HCEC 1CT (cell line): ENCODE measurements around the gene PARD3B.

Experiments
- DNase-seq: peaks from one replicate; pipeline ENCODE4 v3.0.0-alpha.2; 2017

Gene PARD3B

GRCh38 chr2:204972606-204973336 lies 427.5 kb downstream of the PARD3B start:
- no peak for DNase-seq

- DNase-seq, result no peak
Measured at GRCh38 chr2:204973616-204974015, 428.3 kb downstream of the PARD3B start.

GRCh38 chr2:204974487-204974886 lies 429.2 kb downstream of the PARD3B start:
- no peak for DNase-seq

- no peak for DNase-seq
Measured at GRCh38 chr2:204977914-204978313, 432.6 kb downstream of the PARD3B start.

GRCh38 chr2:204982303-204982702 lies 437.0 kb downstream of the PARD3B start:
- DNase-seq, result peak; percentile 1

- peak; percentile 3 for DNase-seq
Measured at GRCh38 chr2:204984518-204984917, 439.2 kb downstream of the PARD3B start.

DNA sequence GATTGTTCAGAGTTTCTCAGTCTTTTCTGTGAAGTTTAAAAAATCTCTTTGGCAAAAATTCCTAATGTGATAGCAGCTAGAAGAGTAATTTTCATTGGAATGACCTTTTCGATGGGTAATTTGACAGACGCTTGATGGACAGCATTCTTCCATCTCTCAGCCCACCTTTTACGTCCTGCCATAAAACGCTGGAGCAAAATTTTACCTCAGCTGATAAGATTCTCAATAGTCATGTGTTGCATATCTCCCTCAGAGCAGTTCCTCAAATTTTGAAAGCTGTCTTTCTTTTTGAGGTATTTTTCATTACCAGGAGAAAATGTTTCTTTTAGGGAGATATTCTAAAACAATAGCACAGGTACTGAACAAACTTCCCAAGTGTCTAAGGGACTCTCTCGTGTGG lies 441.4 kb downstream of the PARD3B start:
- no peak for DNase-seq

GRCh38 chr2:204988836-204989235 lies 443.6 kb downstream of the PARD3B start:
- no peak for DNase-seq

DNA sequence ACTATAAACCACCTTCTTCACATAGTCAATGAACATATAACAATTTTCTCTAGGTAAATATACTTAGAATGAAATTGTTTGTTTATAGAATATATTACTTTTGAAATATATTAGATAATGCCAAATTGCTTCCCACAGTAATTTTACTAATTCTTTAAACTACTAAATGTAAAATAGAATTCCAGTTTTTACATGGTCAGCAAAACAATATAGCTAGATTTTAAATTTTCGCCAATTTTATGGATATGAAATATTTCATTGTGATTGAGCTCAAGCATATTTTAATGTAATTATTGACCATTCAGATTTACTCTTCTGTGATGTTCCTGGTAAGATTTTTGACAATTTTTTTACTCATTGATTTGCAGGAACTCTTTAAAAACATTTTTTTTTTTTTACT lies 444.6 kb downstream of the PARD3B start:
- no peak for DNase-seq

- no peak for DNase-seq
Measured at GRCh38 chr2:205001300-205001966, 456.2 kb downstream of the PARD3B start.

DNA sequence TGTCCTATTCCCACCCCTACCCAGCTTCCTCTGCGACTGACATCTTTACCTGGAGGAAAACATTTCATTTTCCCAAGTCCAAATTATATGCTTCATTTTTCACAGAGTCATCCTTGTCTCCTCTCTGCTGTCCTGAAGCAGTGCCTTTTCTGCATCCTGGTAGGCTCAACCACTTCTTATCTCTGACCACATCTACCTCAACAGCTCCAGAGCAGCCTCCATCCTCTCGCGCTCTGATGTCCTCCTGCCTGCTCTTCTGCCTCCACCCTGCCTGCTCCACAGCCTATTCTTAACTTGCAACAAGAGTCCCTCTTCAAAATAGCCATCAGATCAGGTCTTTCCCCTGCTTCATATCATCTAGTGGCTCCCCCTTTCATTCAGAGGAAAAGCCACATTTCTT lies 457.1 kb downstream of the PARD3B start:
- no peak for DNase-seq

GRCh38 chr2:205003288-205003687 lies 458.0 kb downstream of the PARD3B start:
- no peak for DNase-seq

- DNase-seq, result no peak
Measured at GRCh38 chr2:205010196-205010595, 464.9 kb downstream of the PARD3B start.

DNA sequence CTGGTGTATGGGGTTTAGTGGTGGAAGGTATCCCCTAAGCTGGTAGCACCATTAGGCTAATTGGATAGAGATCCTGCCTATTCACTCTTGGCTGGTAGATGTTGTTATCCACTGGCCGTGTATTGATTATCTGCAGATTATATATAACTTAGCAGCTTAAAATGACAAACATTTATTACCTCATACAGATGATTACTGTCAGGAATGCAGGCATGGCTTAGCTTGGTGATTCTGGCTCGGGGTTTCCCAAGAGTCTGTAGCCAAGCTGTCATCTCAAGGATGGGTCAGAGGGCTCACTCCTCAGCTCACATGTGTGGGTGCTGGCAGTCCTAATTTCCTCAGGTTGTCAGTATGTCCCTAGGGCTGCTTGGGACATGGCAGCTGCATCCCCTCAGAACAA lies 465.8 kb downstream of the PARD3B start:
- no peak for DNase-seq

- no peak for DNase-seq
Measured at GRCh38 chr2:205012961-205013360, 467.7 kb downstream of the PARD3B start.

DNA sequence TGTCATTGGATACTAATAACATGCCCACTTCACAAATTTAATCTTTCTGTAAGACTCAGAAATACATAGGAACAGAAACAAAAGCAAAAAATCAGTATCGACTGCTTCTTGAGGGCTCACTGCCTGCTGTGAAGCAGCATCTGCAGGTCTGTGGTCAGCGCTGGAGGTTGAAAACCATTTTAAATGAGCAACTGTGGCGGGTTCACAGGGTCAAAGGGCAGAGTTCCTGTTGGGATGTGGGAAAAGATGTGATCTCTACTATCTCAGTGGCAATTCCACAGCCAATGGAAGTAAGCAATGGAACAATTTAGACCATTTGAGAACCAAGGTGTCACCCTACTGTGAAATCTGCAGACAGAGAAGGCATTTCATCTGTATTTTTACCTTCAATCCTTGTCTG lies 468.3 kb downstream of the PARD3B start:
- DNase-seq, result no peak

GRCh38 chr2:205014201-205014600 lies 468.9 kb downstream of the PARD3B start:
- no peak for DNase-seq

DNA sequence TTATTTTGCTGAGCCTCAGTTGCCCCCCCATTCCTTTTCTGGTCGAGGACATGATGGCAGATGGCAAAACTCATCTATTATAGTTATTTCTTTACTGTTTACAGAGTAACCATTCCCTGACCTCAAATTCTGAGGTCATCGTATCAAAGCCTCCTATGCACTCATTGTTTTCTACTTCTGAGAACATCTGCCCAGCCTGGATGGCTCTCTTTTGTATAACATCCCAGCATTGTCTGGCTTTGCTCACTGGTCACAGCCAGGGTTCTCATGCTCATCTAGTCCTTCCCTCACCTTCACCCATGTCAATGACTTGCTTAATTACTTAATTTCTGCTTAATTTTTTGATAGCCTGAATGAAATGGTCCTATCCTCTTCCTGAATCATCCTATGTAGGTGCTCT lies 472.1 kb downstream of the PARD3B start:
- no peak for DNase-seq

- no peak for DNase-seq
Measured at GRCh38 chr2:205017912-205018311, 472.6 kb downstream of the PARD3B start.

- DNase-seq, result no peak
Measured at GRCh38 chr2:205020673-205021072, 475.4 kb downstream of the PARD3B start.

- DNase-seq, result no peak
Measured at GRCh38 chr2:205022841-205023240, 477.6 kb downstream of the PARD3B start.

GRCh38 chr2:205024822-205025518 lies 479.7 kb downstream of the PARD3B start:
- peak; percentile 93 for DNase-seq

DNA sequence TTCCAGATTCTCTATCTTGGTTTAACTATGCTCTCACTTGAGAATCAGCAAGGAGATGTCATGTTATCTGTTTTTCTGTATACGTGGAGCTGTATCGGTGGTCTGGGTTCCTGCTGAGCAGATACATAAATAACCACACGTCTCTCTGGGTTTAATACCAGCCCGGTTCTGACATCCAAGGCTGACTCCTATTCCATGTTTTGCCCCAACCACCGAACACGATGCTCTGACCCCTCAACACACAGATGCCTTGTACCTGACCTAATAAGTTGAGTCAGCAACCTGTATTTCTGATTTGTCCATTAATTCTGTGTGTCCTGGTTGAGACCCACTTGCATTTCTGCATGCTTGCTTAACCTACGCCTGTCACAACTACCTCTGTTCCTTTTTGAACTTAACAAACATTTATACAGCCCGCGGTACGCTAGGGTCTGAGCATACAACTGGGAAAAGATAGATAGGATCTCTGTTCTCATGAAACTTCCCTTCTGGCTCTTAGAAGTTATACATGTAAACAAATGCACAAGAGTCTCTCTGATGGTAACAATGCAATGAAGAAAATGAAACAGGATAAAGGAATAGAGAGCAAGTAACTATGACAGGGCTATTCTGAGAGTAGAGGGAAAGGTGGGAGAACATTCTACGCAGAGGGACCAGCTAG lies 480.4 kb downstream of the PARD3B start:
- DNase-seq, result no peak

- DNase-seq, result no peak
Measured at GRCh38 chr2:205030695-205031094, 485.4 kb downstream of the PARD3B start.
